Chondrocyte (in vitro differentiated cells): ENCODE data around the gene TMEM270. TPM values are rescaled to one million over a fixed set of nuclear protein-coding genes. Genes with fewer than 3 reads are reported as not detected.

ENCODE experiments used
- DNase-seq: peaks from one replicate; pipeline ENCODE4 v3.0.0; 2021; ENCODE audit warnings: mixed read lengths, low spot score
- H3K27ac Mint-ChIP-seq: one replicate; pipeline ENCODE4 v1.8.0; 2021; ENCODE audit warnings: mild to moderate bottlenecking, moderate library complexity, mixed read lengths; ENCODE audit not compliant: unreplicated experiment
- H3K27me3 Mint-ChIP-seq: 2 replicates; pipeline ENCODE4 v1.8.0; 2021; ENCODE audit warnings: low read depth, mixed read lengths
- H3K36me3 Mint-ChIP-seq: 2 replicates; pipeline ENCODE4 v1.8.0; 2021; ENCODE audit warnings: low read depth, mixed read lengths
- H3K4me1 Mint-ChIP-seq: 2 replicates; pipeline ENCODE4 v1.8.0; 2021; ENCODE audit warnings: low read depth, mild to moderate bottlenecking, mixed read lengths
- H3K4me3 Mint-ChIP-seq: one replicate; pipeline ENCODE4 v1.8.0; 2021; ENCODE audit warnings: mild to moderate bottlenecking, moderate library complexity, mixed read lengths; ENCODE audit not compliant: unreplicated experiment
- H3K9me3 Mint-ChIP-seq: 2 replicates; pipeline ENCODE4 v1.8.0; 2021; ENCODE audit warnings: low read depth, mixed read lengths
- CTCF ChIP-seq: fragments of 200-600 bp; sonication (generic); IDR thresholded peaks from 2 replicates; pipeline ENCODE4 v1.5.0; 2021; ENCODE audit warnings: antibody characterized with exemption, mild to moderate bottlenecking, moderate library complexity
- total RNA-seq: library from RNA; stranded (reverse); gene quantifications from 3 replicates; pipeline ENCODE4 v1.2.1, GENCODE V29; 2021

Gene TMEM270
- total RNA-seq, 1 donor from 2014 or later, result 0.25 TPM

- Mint-ChIP-seq H3K9me3 (no peaks in the 10 kb centered on the region), H3K4me3 (no peak overlapping the region), H3K27me3 (no peaks in the 10 kb centered on the region), H3K27ac (no peak overlapping the region), H3K4me1 (peaks cover 18% of the 10 kb centered on the region), H3K36me3 (no peaks in the 10 kb centered on the region)
- no peak for TF ChIP-seq CTCF
- DNase-seq, result no peak
These were observed 51.3 kb downstream of the TMEM270 start for GRCh38 chr7:73912223-73912622.

Other genes with a start within 250 kb of the TMEM270 start
- gene MLXIPL, start 236.6 kb upstream of the TMEM270 start, total RNA-seq, result not detected in 3 replicates
- gene VPS37D, start 193.3 kb upstream of the TMEM270 start, total RNA-seq, result 4.9 to 6.6 TPM (median 6.2 TPM) in 3 replicates
- 9.5 to 15.2 TPM (median 10.2 TPM) in 3 replicates for gene DNAJC30, start 177.7 kb upstream of the TMEM270 start, total RNA-seq
- 39.2 to 43.4 TPM (median 42.6 TPM) in 3 replicates for gene BUD23, start 177.6 kb upstream of the TMEM270 start, total RNA-seq
- 19.1 to 33.5 TPM (median 20.9 TPM) in 3 replicates for gene STX1A, start 141.5 kb upstream of the TMEM270 start, total RNA-seq
- gene ABHD11, start 122.4 kb upstream of the TMEM270 start, total RNA-seq, result 11.2 to 15.3 TPM (median 15.0 TPM) in 3 replicates
- gene CLDN3, start 90.9 kb upstream of the TMEM270 start, total RNA-seq, result 0.32 TPM in 1 of 3 replicates, not detected in the others
- gene CLDN4, start 30.2 kb upstream of the TMEM270 start, total RNA-seq, result 0.35 to 0.80 TPM (median 0.51 TPM) in 3 replicates
- 0.51 to 1.7 TPM (median 0.99 TPM) in 3 replicates for gene METTL27, start 18.6 kb upstream of the TMEM270 start, total RNA-seq
- 8,224 to 15,554 TPM (median 15,093 TPM) in 3 replicates for gene ELN, start 167.0 kb downstream of the TMEM270 start, total RNA-seq
- 39.1 to 46.5 TPM (median 41.5 TPM) in 3 replicates for gene LIMK1, start 222.6 kb downstream of the TMEM270 start, total RNA-seq